Skeletal muscle tissue (tissue), 4 donors: Measurements from ENCODE around the gene SLIT3. TPM values are rescaled to one million over a fixed set of nuclear protein-coding genes. Genes with fewer than 3 reads are reported as not detected.

Source experiments
- H3K27ac ChIP-seq: one replicate; pipeline ENCODE4 v1.7.0; 2013; ENCODE audit warnings: mild to moderate bottlenecking, low read depth, low read length, inconsistent platforms
- H3K27me3 ChIP-seq, 3 donors: one replicate each; pipeline ENCODE4 v1.7.0; 2013; ENCODE audit warnings: low read length in 3 of 3; ENCODE audit not compliant: control insufficient read depth in 3 of 3, insufficient read depth in 3 of 3
- H3K36me3 ChIP-seq, 3 donors: one replicate each; pipeline ENCODE4 v1.7.0; 2013; ENCODE audit warnings: low read length in 3 of 3; ENCODE audit not compliant: control insufficient read depth in 3 of 3, insufficient read depth in 3 of 3
- H3K4me1 ChIP-seq, 3 donors: one replicate each; pipeline ENCODE4 v1.7.0; 2013; ENCODE audit warnings: low read length in 3 of 3, mild to moderate bottlenecking in 3 of 3; ENCODE audit not compliant: control insufficient read depth in 3 of 3, insufficient read depth in 3 of 3
- H3K4me3 ChIP-seq, 3 donors: one replicate each; pipeline ENCODE4 v1.7.0; 2013; ENCODE audit warnings: low read length in 3 of 3
- H3K9ac ChIP-seq, 3 donors: one replicate each; pipeline ENCODE4 v1.7.0; 2013; ENCODE audit warnings: low read length in 3 of 3, mild to moderate bottlenecking in 3 of 3, moderate library complexity in 2 of 3, low read depth in 1 of 3
- H3K9me3 ChIP-seq, 3 donors: one replicate each; pipeline ENCODE4 v1.7.0; 2013; ENCODE audit warnings: low read length in 3 of 3; ENCODE audit not compliant: control insufficient read depth in 3 of 3
- total RNA-seq: library from RNA; depleted of rRNA; stranded (reverse); fragments of >200 nt; gene quantifications from one replicate; pipeline ENCODE4 v1.2.3, GENCODE V29; 2014
- donor health status: Osteomylitis.

Gene SLIT3
- total RNA-seq, 1 donor from 2014 or later = 7.8 TPM

DNA sequence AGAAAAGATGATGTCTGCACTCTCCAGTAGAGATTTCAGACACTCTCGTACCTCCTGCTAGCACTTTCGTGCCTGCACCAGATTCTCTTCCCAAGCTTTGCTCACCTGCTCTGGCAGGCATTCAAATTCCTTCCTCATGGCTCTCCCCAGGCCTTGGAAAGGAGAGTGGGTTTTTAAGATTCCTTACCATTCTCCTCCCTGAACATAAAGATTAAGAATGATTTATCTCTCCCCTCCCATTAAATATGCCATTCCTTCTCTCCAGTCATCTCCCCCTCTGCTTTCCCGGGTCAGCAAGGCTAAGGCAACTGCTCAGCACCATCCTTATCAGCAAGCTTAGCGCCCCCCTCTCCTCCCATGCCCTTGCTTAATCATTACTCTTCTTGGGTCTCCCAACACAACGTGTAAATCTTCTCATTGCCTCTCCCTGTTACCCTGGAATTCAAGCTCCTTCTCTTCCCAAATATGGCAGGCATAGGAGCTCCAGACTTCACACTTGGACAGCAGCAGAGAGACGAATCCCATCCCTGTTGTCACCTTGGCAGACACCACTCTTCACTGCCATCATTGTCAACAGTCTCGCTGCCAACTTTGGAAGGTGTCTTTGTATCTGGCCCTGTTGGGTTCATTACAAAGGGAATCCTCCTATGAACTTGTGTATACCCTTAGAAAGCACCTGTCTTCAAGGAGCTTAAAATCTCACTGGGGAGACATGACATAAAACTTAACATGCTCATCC, 332.9 kb downstream of the SLIT3 start:
- Histone ChIP-seq H3K27me3 (peaks cover 0 to 15% (median 2%) of the 10 kb centered on the region in 3 donors), H3K27ac (no peak overlapping the region), H3K36me3 (no peaks in the 10 kb centered on the region), H3K4me1 (no peaks in the 10 kb centered on the region), H3K9ac (no peak overlapping the region), H3K4me3 (no peak overlapping the region), H3K9me3 (no peaks in the 10 kb centered on the region)

DNA sequence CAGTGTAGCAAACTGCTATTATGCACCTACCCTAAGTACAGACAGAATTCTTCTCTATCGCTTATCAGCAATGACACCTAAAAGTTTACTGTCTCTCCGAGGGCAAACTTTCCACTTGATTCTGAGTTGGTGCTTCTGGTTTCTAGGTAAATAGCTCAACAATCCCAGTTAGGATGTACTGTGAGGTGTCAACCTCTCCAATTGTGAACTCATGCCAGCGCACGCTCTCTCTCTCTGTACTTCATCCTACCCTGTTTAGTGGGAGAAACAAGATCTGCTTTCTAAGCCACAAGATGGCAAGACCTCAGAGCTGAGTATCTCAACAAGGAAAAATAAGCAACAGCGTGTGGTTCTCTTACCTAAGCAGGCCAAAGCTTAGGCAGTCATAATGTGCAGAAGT, 335.3 kb downstream of the SLIT3 start:
- Histone ChIP-seq H3K36me3 (no peaks in the 10 kb centered on the region), H3K4me3 (no peak overlapping the region), H3K4me1 (no peaks in the 10 kb centered on the region), H3K9me3 (no peaks in the 10 kb centered on the region), H3K9ac (no peak overlapping the region), H3K27me3 (peaks cover 0 to 10% (median 0%) of the 10 kb centered on the region in 3 donors), H3K27ac (no peak overlapping the region)

DNA sequence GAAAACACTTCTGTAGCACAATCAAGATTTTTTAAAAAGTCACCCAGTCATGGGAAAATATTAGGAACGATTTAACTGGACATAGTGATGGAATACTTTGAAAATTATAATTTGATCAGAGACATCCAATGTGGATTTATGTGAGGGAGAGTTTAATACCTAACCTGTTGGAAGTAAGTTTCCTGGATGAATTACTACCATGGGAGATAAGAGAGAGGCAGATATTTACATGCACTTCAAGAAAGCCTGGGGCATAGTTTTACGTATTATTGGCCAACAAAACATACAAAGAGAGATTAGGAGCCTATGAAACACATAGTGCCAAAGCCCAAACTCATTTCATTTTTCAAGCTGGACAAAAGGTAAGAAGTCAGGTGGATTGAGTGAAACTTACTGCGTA, 336.8 kb downstream of the SLIT3 start:
- no peaks in the 10 kb centered on the region for H3K36me3 ChIP-seq
- no peaks in the 10 kb centered on the region for H3K9me3 ChIP-seq
- H3K27ac ChIP-seq = no peak overlapping the region
- H3K4me1 ChIP-seq = no peaks in the 10 kb centered on the region
- H3K27me3 ChIP-seq = peaks cover 0 to 6% (median 0%) of the 10 kb centered on the region in 3 donors
- H3K9ac ChIP-seq = no peak overlapping the region
- H3K4me3 ChIP-seq = no peak overlapping the region

DNA sequence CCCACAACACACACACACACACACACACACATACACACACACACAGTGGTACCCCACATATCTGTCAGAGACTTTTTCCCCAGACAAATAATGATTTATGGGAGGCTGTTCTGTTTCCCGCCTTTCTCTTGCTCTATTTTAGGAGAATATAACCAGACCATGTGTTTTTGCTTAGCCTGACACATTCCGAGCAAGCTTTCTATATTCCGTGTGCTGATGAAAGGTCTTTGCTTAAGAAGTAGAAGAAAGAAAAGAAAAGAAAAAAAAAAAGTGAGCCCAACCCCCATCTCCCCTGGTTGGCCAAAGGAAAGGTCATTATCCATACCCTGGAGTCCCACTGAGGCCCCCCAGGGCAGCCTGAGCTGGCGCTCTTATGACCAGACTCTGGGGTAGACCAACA, 338.6 kb downstream of the SLIT3 start:
- H3K27ac ChIP-seq = no peak overlapping the region
- no peak overlapping the region for H3K9ac ChIP-seq

DNA sequence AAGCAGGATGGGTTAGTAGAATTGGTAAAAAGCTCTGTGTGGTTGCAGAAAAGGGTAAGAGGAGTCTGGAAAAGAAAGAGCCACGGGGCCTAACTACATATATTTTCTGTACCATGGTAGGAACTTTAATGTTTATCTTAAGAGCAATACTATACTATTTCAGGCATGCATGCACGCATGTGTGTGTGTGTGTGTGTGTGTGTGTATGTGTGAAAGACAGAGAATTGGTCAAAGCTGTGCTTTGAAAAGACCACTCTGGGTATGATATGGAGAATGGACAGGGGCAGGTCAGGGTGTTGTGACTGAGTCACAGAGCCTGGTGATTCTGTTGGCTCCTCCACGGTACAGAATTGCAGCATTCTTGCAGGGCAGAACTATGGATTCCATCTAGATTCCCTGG, 339.3 kb downstream of the SLIT3 start:
- H3K4me1 ChIP-seq = no peaks in the 10 kb centered on the region
- H3K9ac ChIP-seq = no peak overlapping the region
- H3K27me3 ChIP-seq = no peaks in the 10 kb centered on the region
- H3K9me3 ChIP-seq = no peaks in the 10 kb centered on the region
- H3K27ac ChIP-seq = no peak overlapping the region
- no peaks in the 10 kb centered on the region for H3K36me3 ChIP-seq
- no peak overlapping the region for H3K4me3 ChIP-seq

More for the DNA sequence above, 338.6 kb downstream of the SLIT3 start:
- H3K36me3 ChIP-seq = no peaks in the 10 kb centered on the region
- no peaks in the 10 kb centered on the region for H3K4me1 ChIP-seq
- no peaks in the 10 kb centered on the region for H3K9me3 ChIP-seq
- H3K4me3 ChIP-seq = no peak overlapping the region
- no peaks in the 10 kb centered on the region for H3K27me3 ChIP-seq

DNA sequence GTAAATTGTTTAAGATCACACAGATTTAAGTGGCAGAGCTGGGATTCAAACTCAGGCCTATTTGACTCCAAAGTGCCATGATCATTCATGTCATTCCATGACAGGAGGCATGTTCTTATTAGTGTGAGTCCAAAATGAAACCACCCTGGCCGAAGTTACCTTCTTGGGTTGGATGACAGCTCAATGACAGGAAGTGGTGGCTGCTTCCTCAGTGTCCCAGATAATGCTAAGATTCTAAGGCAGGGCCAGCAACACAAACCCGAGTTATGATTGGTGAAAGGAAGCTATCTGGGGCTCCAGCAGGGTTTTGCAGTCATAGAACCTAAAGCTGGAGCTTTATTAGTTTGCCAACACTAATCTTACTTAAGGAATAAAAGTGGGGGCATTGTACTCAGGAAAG, 340.4 kb downstream of the SLIT3 start:
- Histone ChIP-seq H3K27ac (no peak overlapping the region), H3K4me3 (no peak overlapping the region), H3K9me3 (no peaks in the 10 kb centered on the region), H3K36me3 (no peaks in the 10 kb centered on the region), H3K9ac (no peak overlapping the region), H3K4me1 (no peaks in the 10 kb centered on the region), H3K27me3 (no peaks in the 10 kb centered on the region)

DNA sequence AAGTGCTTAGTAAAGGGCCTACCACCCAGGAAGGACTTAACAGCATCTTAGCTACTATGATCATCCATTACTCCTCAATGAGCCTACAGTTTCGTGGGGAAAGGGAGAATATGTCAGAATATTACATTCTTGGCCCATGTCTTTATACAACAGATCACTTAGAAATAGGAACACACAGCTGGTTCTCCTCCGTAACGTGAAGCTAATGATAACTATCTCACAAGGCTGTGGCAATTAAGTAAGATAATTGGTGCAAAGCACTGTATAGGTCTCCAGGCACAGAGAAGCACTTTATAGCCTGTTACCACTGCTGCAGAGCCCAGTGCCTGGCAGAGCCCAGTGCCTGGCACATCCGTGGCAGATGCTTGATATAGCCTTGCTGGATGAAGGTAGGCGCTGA, 347.6 kb downstream of the SLIT3 start:
- no peak overlapping the region for H3K9ac ChIP-seq

DNA sequence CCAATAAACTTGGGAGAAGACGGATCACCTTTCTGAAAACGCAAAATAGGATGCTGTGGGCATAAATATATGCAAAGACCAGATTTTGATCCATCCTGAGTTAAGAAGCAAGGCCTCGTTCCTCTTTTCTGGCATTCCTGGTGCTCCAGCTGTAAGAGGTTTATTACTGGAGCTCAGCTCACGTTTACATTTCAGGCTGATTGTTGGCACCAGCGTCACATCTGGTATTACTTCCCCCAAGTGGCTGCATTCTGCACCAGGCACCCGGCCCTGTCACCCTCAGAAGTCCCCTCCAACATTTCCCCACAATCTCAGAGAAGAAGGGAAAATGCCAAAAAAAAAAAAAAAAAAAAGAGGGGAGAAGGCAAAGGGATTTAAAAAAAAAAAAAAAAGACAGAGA, 348.7 kb downstream of the SLIT3 start:
- no peak overlapping the region for H3K9ac ChIP-seq
- H3K4me3 ChIP-seq = no peak overlapping the region
- H3K27ac ChIP-seq = no peak overlapping the region
- no peaks in the 10 kb centered on the region for H3K4me1 ChIP-seq
- no peaks in the 10 kb centered on the region for H3K27me3 ChIP-seq
- no peaks in the 10 kb centered on the region for H3K36me3 ChIP-seq
- H3K9me3 ChIP-seq = no peaks in the 10 kb centered on the region

More for the DNA sequence above, 347.6 kb downstream of the SLIT3 start:
- H3K9me3 ChIP-seq = no peaks in the 10 kb centered on the region
- H3K4me3 ChIP-seq = no peak overlapping the region
- H3K36me3 ChIP-seq = no peaks in the 10 kb centered on the region
- H3K4me1 ChIP-seq = no peaks in the 10 kb centered on the region
- no peak overlapping the region for H3K27ac ChIP-seq
- H3K27me3 ChIP-seq = no peaks in the 10 kb centered on the region

DNA sequence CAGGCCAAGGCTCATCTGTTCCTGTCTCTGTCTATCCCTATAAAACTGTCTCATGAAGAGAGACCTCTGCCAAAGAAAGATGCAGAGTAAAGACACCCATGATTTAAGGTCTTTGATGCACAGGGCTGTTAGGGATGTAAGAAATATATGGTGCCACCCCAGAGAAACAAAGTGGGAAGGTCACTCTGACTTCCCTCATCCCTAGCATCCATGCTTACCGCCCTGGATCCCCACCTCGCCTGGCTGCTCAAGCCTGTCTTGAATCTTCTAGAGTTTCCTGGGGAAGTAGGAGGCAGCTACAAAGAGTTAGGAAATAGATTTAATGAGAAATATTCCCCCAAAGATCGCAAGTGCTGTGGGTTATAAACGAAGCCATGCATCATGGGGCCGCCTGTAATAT, 349.2 kb downstream of the SLIT3 start:
- H3K9me3 ChIP-seq = no peaks in the 10 kb centered on the region
- H3K9ac ChIP-seq = no peak overlapping the region
- no peaks in the 10 kb centered on the region for H3K4me1 ChIP-seq
- no peaks in the 10 kb centered on the region for H3K27me3 ChIP-seq
- H3K4me3 ChIP-seq = no peak overlapping the region
- H3K27ac ChIP-seq = no peak overlapping the region
- H3K36me3 ChIP-seq = no peaks in the 10 kb centered on the region

DNA sequence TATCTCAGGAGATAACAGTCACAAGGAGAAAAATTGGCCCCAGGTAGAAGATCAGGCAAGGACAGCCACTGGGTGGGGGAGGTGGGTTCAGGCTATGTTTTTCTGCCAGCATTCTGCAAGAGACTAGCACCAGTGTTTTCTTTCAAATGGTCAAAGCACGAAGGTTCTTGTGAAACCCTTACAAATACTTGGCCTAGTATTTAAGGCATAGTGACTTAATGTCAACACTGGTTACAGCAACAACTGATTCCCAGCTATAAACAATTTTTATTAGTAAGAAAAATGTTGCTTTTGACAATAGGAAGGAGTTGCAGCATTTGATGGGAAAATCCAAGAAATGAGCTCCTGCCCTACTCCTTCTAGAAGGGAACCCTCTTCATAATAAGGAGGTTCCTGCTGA, 349.6 kb downstream of the SLIT3 start:
- Histone ChIP-seq H3K27ac (no peak overlapping the region), H3K36me3 (no peaks in the 10 kb centered on the region), H3K4me3 (no peak overlapping the region), H3K27me3 (peaks cover 0 to 3% (median 0%) of the 10 kb centered on the region in 3 donors), H3K9ac (no peak overlapping the region), H3K9me3 (no peaks in the 10 kb centered on the region), H3K4me1 (no peaks in the 10 kb centered on the region)
